Stimulated activated CD4-positive, alpha-beta T cell treated with anti-CD3 and anti-CD28 coated beads, Interleukin-1b, Interleukin-23, amount 100 ng/mL, for 48 hours (primary cell): Measurements from ENCODE around the gene SLC7A14.

ENCODE experiments used
- DNase-seq: peaks from one replicate; pipeline ENCODE4 v3.0.0-alpha.2; 2020

SLC7A14 gene

GRCh38 chr3:170467007-170467406 is 118.9 kb downstream of the SLC7A14 start:
- no peak for DNase-seq

GRCh38 chr3:170465955-170466354 is 119.9 kb downstream of the SLC7A14 start:
- DNase-seq, result no peak

GRCh38 chr3:170463011-170463410 is 122.9 kb downstream of the SLC7A14 start:
- DNase-seq, result no peak

- no peak for DNase-seq
Observed at GRCh38 chr3:170458285-170458684, 127.6 kb downstream of the SLC7A14 start.

GRCh38 chr3:170454509-170454908 is 131.4 kb downstream of the SLC7A14 start:
- no peak for DNase-seq

- DNase-seq, result no peak
Observed at GRCh38 chr3:170450039-170450438, 135.8 kb downstream of the SLC7A14 start.

- no peak for DNase-seq
Observed at GRCh38 chr3:170448584-170448983, 137.3 kb downstream of the SLC7A14 start.

GRCh38 chr3:170443457-170443856 is 142.4 kb downstream of the SLC7A14 start:
- DNase-seq, result no peak

- no peak for DNase-seq
Observed at GRCh38 chr3:170442947-170443346, 142.9 kb downstream of the SLC7A14 start.

- no peak for DNase-seq
Observed at GRCh38 chr3:170441412-170441811, 144.5 kb downstream of the SLC7A14 start.

GRCh38 chr3:170440344-170440743 is 145.5 kb downstream of the SLC7A14 start:
- DNase-seq, result no peak

- DNase-seq, result no peak
Observed at GRCh38 chr3:170438836-170439235, 147.0 kb downstream of the SLC7A14 start.

GRCh38 chr3:170437696-170438407 is 148.0 kb downstream of the SLC7A14 start:
- no peak for DNase-seq

GRCh38 chr3:170437176-170437575 is 148.7 kb downstream of the SLC7A14 start:
- DNase-seq, result no peak

- no peak for DNase-seq
Observed at GRCh38 chr3:170436697-170437096, 149.2 kb downstream of the SLC7A14 start.

GRCh38 chr3:170432416-170432815 is 153.5 kb downstream of the SLC7A14 start:
- DNase-seq, result no peak

- no peak for DNase-seq
Observed at GRCh38 chr3:170431054-170431453, 154.8 kb downstream of the SLC7A14 start.

GRCh38 chr3:170429050-170429449 is 156.8 kb downstream of the SLC7A14 start:
- no peak for DNase-seq

GRCh38 chr3:170428095-170428494 is 157.8 kb downstream of the SLC7A14 start:
- DNase-seq, result no peak

- DNase-seq, result no peak
Observed at GRCh38 chr3:170426240-170426797, 159.6 kb downstream of the SLC7A14 start.

GRCh38 chr3:170425491-170426239 is 160.2 kb downstream of the SLC7A14 start:
- no peak for DNase-seq

- no peak for DNase-seq
Observed at GRCh38 chr3:170424879-170425278, 161.0 kb downstream of the SLC7A14 start.

GRCh38 chr3:170423001-170423615 is 162.8 kb downstream of the SLC7A14 start:
- no peak for DNase-seq

GRCh38 chr3:170421758-170422157 is 164.1 kb downstream of the SLC7A14 start:
- DNase-seq, result no peak
